ENCODE measurements around the gene EP400.

The EP400 gene, protein sequence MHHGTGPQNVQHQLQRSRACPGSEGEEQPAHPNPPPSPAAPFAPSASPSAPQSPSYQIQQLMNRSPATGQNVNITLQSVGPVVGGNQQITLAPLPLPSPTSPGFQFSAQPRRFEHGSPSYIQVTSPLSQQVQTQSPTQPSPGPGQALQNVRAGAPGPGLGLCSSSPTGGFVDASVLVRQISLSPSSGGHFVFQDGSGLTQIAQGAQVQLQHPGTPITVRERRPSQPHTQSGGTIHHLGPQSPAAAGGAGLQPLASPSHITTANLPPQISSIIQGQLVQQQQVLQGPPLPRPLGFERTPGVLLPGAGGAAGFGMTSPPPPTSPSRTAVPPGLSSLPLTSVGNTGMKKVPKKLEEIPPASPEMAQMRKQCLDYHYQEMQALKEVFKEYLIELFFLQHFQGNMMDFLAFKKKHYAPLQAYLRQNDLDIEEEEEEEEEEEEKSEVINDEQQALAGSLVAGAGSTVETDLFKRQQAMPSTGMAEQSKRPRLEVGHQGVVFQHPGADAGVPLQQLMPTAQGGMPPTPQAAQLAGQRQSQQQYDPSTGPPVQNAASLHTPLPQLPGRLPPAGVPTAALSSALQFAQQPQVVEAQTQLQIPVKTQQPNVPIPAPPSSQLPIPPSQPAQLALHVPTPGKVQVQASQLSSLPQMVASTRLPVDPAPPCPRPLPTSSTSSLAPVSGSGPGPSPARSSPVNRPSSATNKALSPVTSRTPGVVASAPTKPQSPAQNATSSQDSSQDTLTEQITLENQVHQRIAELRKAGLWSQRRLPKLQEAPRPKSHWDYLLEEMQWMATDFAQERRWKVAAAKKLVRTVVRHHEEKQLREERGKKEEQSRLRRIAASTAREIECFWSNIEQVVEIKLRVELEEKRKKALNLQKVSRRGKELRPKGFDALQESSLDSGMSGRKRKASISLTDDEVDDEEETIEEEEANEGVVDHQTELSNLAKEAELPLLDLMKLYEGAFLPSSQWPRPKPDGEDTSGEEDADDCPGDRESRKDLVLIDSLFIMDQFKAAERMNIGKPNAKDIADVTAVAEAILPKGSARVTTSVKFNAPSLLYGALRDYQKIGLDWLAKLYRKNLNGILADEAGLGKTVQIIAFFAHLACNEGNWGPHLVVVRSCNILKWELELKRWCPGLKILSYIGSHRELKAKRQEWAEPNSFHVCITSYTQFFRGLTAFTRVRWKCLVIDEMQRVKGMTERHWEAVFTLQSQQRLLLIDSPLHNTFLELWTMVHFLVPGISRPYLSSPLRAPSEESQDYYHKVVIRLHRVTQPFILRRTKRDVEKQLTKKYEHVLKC (N-terminal part only)

DNA sequence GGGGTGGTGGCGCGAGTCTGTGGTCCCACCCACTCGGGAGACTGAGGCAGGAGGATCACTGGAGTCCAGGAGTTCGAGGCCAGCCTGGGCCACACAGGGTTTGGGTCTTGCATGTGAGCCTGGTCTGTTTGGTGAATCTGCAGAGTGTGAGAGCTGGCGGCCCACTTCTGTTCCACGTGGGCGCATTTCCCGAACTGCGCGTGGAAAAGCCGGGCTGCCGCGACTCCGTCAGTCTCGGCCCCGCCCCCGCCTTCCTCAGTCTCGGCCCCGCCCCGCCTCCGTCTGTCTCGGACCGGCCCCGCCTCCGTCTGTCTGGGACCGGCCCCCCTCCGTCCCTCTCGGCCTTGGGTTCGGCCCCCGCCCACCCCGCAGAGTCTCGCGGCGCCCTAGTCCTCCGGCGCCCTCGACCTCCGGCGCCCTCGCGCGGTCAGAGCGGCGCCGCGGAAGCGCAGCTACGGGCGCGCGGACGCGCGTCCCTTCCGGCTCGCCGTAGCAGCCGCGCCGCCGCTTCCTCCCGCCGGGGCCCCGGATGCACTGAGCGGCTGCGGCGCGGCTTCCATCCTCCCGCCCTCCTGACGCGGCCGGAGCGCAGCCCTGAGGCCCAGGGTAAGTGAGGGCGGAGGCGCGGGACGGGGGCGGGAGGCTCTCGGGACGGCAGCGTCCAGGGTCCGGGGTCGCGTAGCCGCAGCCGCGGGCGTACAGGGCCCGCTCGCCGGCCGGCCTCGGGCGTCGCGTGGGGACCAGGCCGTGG, at the start of gene EP400:
Gene EP400 (plus strand): TSS at position 512 of the 751 bp plus-strand sequence. CDS start 10,678 bp downstream, outside the sequence.
- peak; percentile 95 for DNase-seq (ENCODE audit: extremely low spot score, insufficient read length, low read depth)
- peak; percentile 87 for FAIRE-seq

DNA sequence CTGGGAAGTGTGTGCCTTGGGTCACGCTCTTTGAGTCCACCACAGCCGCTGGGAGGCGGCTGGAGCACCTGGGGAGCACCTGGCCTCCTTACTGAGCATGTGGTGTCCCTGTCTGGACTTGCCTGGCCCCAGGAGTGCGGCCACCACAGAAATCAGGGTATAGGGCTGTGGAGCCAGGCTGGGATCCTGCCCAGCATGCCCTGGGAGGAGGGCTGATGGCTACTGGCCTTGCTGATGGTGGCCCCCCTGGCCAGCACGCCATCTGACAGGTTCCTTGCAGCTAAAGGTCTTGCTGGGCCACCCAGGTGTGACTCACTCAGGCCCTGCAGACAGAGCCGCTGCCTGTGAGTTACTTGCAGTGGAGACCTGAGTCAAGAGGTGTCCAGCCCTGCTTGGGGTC, 49.3 kb upstream of the EP400 start:
- FAIRE-seq (no peak), DNase-seq (ENCODE audit: extremely low spot score, insufficient read length, low read depth) (no peak)

DNA sequence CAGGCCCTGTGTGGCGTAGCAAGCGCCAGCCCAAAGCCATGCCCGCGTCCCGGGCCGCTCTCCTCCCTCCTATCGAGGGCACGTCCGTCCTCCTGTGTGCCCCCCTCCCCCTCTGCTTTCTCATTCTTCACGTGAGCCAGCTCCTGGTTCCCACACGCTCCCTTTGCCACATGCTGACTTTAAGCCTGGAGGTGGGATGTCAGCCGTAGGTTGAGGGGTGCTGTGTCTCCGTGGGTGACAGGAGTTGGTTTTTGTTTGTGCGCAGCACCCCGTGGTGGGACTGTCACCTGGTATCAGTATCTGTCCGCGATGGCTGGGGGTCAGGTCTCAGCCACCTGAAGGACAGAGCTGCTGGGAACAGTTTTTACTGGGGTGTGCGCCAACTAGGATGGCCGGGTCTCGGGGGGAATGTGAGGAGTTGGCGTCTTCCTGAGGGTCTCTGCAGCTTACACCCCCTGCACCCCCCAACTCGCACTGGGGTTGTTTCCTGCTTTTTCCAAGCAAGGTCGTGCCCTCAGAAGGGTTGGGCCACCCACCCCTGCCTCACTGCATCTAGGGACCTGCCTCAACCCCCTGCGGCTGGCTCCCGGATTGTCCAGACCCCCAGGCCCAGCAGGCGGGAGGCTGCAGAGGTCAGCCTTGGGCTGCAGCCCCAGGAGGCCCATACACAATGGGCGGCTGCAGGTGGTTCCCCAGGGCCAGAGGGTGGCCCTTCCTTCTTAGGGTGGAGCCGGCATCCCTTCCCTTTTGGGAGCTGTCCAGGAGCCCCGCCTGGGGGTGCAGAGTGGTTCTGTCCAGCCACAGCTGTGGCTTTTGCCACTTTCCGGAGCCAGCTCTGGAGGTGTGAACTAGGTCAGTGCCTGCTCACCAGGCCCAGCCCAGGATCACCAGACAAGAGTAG, 48.1 kb upstream of the EP400 start:
- DNase-seq (ENCODE audit: extremely low spot score, insufficient read length, low read depth) (no peak), FAIRE-seq (no peak)

DNA sequence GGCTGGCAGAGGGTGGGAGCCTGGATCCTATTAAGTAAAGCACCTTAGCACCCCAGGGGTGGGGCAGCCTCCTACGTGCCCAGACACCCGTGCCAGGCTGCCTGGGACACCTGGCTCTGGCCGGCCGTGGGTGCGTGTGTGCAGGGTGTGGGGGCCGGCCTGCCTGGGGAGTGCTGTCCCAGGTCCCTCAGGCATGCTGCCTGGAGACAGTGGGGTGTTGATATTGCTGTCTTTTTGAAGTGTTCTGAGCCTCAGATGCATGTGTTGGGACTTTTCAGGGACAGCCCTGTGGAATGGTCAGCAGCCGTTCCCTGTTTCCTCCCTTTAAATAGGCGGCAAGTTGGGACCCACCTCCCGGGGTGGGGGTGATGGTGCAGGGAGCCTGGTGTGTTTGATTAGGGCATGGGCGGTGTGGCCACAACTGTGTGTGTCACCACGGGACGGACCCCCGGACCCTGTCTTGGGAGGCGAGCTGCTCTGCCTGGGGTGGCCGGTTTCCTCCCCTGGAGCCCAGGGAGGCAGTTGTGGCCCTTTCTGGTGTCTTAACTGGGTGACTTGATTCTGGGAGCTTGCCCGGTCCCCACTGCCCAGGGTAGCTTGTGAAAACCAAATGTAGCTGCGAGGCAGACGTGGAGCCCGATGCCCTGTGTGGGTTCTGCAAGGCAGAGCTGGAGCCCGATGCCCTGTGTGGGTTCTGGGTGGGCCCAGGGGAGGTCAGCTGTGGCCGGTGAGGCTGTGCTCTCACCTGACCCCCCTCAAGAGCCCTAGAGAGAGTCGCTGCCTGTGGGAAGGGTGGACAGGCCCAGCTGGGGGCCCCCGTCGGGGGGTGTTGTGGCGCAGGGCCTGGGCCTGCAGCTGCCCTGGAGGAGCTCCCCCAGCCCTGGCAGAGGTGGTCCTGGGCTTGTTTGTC, 47.2 kb upstream of the EP400 start:
- FAIRE-seq (no peak), DNase-seq (ENCODE audit: extremely low spot score, insufficient read length, low read depth) (no peak)

DNA sequence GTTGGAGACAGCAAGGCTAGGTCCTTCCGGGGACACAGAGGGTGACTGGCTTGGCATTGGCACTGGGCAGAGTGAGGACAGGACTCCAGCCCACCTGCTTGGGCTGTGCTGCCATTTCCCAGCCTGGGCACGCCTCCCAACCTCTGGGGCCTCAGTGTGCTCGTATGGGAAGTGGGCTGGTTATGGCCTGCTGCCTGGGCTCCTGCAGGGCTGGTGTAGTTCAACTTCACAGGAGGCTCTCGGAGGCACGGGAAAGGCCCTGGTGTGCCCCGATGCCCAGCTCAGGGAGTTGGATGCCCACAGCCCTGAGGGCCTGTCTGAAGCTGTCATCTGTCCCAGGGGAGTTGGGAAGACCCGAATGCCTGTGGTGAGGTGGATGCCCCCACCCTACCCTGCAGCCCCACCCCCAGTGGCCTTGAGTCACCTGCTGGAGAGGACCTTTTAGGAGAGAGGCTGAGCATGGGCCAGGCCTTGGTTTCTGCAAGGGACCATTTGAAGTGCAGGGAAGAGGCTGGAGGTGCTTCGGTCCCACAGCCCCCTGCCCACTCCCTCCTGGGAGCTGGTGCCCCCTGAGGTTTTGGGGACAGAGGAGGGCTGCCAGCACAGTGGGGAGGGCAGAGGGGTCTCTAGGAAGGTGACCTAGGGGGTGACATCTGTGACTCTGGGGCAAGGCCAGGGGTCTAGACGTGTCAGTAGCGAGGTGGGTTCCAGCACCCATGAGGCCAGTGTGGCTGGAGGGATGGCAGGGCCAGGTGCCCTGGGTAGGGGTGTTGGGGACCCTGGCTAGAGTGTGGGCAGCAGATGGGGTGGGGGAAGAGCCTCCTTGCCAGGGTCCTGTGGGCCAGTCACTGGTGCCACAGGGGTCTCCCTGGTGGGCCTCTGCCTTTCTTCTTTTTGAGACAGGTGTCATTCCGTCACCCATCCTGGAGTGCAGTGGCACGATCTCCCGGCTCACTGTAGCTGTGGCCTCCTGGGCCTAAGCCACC, 46.2 kb upstream of the EP400 start:
- FAIRE-seq = no peak
- no peak for DNase-seq (ENCODE audit: extremely low spot score, insufficient read length, low read depth)

DNA sequence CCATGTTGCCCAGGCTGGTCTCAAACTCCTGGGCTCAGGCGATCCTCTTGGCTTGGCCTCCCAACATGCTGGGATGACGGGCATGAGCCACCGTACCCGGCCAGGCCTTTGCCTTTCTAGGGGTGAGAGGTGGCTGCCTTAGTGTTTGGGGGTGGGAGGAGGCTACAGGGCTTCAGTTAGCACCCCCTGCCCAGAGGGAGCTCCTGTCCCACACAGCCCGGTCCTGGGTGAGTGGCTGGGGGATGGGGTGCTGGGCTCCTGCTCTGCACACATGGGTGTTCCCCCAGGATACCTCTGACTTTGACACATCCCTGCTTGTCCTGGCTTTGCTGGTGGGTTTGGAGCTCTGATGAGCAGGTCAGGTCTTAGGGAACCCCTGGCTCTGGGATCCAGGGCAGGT, 45.4 kb upstream of the EP400 start:
- FAIRE-seq = no peak

DNA sequence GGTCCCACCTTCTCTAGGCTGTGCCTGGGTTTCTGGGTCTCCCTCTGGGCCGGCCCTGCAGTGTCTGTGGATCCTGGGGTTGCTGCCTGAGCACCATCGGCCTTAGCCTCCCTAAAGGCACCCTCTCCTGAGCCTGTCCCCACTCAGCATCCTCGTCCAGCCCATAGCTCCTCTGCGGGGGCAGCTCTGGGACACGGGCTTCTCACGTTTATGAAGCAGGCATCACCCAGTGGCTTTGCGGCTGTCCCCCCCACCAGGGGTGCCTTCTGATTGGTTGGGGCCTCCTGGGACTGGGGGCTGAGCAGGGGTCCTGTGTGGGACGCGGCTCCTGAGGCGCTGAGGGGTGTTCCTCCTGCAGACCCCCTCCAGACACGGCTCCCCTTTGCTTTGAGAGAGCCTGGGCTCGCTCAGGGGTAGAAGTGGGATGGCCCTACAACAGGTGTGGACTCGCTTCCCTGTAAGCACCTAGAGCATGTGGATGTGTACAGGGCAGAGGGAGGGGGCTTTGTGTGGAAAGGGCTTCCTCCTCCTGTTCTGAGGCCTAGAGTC, 44.6 kb upstream of the EP400 start:
- DNase-seq (ENCODE audit: extremely low spot score, insufficient read length, low read depth) (no peak), FAIRE-seq (no peak)

More for the DNA sequence above, 45.4 kb upstream of the EP400 start:
- DNase-seq (ENCODE audit: extremely low spot score, insufficient read length, low read depth) = no peak

DNA sequence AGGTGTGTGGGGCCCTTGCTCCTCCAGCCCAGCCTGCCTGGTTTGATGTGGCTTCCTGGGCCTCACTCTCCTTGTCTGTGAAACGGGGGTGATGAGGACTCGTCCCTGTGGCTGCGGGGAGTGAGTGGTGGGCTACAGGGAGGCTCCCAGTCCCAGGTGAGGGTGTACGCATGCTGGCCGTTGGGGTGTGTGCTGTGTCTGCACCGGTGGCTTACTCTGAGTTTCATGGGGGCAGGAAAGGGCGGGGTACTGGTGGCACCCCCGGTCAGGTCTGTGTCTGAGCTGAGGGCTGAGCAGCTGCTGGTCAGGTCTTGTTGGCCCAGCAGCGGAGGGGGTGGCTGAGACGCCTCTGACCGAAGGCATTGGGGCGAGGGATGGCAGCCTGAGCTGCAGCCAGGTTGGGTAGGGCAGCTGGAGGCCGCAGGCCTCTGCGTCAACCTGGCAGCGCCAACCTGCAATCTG, 44.1 kb upstream of the EP400 start:
- FAIRE-seq = no peak

DNA sequence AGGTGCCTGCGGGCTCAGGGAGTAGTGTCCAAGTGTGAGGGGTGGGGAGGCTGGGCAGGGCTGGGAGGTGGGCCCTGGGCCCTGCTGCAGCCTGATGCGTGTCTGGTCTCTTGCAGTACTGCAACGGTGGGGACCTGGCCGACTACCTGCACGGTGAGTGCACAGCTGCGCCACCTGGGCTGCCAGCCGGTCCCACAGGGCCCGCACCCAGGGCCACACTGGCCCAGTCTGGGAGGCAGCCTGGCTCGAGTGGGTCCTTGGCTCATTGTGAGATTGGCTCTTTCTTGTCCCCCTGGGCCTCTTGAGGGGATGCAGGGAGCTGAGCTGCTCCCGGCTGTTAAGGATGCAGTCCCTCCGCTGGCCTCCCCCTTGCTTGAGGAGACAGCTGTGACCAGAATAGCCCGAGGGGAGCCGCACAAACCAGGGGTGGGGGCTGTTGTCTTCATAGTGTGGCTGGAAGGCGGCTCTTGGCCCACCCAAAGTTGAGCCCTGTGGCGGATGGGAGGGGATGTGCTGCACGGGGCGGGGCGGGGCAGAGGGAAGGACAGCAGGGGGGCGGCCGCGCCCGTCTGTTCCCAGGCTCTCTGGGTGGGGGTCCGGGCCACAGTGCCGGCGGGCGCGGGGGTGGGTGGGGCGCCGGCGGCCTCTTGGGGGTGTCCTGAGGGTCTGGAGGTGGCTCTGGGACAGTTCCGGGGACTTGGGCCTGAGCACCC, 42.2 kb upstream of the EP400 start:
- DNase-seq (ENCODE audit: extremely low spot score, insufficient read length, low read depth) (no peak), FAIRE-seq (no peak)

More for the DNA sequence above, 44.1 kb upstream of the EP400 start:
- DNase-seq (ENCODE audit: extremely low spot score, insufficient read length, low read depth) = no peak

DNA sequence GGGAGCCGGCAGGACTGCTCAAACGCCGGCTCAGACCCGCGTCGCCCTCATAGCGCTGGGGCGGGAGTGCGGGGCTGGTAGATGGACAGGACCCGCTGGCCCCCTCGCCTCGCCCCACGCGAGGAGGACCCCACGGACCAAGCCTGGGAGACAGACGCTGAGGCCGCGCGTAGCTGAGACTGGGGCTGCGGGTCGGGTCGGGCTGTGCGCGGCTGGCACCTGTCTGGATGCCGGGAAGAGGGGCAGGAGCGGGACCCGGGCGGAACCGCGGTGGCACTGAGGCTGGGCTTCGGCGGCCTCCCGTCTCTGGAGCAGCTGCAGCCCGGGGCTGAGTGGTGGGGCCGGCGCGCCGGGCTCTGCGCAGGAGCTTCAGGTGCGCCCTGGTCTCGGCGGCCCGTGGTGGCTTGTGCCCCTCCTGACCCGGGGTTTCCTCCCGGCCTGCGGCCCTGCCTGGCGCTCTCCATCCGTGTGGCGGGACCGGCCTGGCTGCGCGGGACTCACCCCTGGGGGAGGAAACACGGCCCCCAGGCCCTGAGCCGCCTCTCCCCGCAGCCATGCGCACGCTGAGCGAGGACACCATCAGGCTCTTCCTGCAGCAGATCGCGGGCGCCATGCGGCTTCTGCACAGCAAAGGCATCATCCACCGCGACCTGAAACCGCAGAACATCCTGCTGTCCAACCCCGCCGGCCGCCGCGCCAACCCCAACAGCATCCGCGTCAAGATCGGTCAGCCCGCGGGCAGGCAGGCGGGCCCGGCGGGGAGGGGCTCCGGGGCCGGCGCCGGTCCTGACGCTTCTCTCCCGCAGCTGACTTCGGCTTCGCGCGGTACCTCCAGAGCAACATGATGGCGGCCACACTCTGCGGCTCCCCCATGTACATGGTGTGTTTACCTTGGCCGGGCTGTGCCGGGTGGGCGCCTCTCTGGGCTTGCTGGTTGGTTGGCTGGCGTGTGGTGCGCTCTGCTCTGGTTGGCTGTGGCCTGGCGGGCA, 41.4 kb upstream of the EP400 start:
- DNase-seq (ENCODE audit: extremely low spot score, insufficient read length, low read depth) (no peak), FAIRE-seq (no peak)

DNA sequence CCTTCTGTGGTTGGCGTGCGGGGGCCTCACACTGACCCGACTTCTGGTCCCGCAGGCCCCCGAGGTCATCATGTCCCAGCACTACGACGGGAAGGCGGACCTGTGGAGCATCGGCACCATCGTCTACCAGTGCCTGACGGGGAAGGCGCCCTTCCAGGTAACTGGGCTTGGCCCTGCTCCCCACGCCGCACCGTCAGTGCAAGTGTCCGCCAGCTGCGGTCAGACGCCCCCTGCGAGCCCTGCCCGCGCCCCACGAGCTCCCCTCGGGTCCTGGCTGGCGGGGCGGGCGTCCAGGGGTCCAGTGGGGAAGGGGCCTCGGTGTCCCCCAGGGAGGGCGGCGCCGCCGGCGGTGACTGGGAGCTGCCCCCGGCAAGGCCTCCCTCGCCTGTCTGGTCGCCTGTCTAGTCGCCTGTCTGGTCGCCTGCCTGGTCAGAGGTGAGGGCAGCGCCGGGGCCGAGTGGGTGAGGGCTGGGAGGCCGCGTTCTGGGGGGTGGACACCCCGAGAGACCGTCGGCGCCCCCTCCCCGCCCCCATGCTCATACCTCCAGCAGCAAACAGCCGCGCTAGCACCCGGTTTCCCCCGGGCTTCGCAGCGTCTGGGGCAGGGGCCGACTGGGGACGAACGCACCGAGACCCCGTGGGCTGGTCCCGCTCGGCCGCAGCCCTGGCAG, 40.5 kb upstream of the EP400 start:
- no peak for FAIRE-seq
- no peak for DNase-seq (ENCODE audit: extremely low spot score, insufficient read length, low read depth)

DNA sequence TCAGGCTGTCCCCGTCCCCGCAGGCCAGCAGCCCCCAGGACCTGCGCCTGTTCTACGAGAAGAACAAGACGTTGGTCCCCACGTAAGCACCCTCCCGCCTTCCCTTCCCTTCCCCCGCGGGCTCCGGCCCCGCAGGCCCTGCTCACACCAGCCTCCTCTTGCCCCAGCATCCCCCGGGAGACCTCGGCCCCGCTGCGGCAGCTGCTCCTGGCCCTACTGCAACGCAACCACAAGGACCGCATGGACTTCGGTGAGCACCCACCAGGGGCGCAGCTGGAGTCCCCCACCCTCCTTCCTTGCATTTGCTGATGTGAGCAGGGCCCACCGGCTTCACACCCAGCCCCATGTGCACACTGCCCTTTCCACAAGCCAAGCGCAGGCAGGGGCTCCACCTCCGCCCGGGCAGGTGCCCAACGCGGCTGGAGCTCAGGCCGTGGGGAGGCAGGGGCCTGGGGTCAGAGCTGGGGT, 40.0 kb upstream of the EP400 start:
- no peak for FAIRE-seq
- DNase-seq (ENCODE audit: extremely low spot score, insufficient read length, low read depth) = no peak

DNA sequence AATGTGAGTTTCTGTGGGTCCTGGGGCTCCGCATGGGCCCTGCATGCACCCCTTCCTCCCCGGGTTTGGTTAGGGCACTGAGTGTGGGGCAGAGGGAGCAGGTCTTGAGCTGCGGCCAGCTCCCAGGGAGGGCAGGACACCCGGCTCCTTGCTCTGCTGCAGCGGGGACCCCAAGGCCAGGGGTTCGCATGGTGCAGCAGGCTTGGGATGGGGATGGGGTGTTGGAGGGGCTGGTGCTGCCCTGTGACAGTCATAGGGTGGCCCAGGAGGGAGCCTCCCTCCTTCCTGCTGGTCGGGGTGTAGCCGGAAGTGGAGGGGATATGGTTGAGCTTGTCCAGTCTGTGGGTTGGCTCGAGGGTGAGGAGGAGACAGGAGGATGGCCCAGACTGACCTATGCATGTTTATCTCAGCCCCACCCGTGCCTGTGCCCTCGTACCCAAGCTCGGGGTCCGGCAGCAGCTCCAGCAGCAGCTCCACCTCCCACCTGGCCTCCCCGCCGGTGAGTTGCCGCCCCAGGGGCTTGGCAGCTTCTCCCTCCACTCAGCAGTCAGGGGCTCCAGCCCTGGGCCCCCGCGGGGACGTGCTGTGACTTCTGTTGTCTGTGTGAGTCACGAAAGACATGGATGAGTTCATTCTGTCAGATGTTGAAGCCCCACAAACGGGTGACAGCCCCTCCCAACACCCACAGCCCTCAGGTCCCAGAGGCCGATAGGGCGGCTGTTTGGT, 39.3 kb upstream of the EP400 start:
- DNase-seq (ENCODE audit: extremely low spot score, insufficient read length, low read depth) (no peak), FAIRE-seq (no peak)
